Gastroesophageal sphincter (tissue), 3 donors: ENCODE measurements around the gene VMP1.

Experiments
- POLR2A ChIP-seq, 2 donors: fragments of 450-650 bp; IDR thresholded peaks; one replicate each; pipeline ENCODE4 v1.6.1; 2017; ENCODE audit warnings: antibody characterized with exemption in 2 of 2, mild to moderate bottlenecking in 2 of 2, moderate library complexity in 1 of 2
- POLR2AphosphoS5 ChIP-seq: sonication (generic); formaldehyde crosslinking; IDR thresholded peaks from one replicate; pipeline ENCODE4 v1.6.1; 2017; ENCODE audit warnings: antibody characterized with exemption
- TF ChIP-seq, protein P1 (sequence below), 4 experiments: fragments of 200-600 bp in 2 of 4; fragments of 450-650 bp in 2 of 4; sonication (generic) in 1 of 4; IDR thresholded peaks; one replicate each; pipeline ENCODE4 v1.5.1; 2017 to 2019; ENCODE audit warnings: antibody characterized with exemption in 4 of 4, mild to moderate bottlenecking in 2 of 4, moderate library complexity in 2 of 4

DNA sequence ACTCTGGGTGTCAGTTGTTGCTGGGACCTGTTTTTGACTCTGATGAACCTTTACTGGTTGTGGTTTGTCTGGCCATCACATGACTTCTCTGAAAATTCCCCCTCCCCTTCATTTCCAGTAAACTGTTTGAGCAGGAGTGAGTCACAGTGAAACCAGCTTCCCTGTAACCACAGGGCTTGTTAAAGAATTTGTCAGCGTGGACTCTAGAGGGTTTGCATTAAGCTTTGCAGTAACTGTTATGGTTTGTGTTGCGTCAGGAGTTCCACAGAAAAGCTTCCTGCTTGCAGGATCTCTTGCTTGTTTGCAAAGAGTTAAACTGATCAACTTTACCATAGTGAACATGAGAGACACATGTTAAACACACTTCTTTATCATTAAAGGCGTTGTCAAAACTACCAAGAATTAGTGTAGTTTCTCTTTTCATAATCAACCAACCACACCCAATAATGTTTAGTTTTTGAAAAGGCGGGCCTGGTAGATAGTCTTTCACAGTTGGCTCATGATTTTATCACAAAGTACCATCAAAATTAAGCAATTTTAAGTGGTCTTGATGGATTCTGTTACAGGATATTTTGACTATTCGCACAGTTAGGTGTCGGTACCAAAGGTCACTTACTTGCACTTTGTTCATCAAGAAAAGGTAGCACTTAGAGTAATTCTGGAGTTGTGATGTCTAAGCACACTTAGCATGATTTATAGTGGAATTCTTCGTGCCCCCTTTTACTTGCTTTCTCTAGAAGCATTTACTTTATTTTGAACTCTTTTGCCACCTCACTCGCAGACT lies 79.3 kb downstream of the VMP1 start:
- TF ChIP-seq, protein P1, sequence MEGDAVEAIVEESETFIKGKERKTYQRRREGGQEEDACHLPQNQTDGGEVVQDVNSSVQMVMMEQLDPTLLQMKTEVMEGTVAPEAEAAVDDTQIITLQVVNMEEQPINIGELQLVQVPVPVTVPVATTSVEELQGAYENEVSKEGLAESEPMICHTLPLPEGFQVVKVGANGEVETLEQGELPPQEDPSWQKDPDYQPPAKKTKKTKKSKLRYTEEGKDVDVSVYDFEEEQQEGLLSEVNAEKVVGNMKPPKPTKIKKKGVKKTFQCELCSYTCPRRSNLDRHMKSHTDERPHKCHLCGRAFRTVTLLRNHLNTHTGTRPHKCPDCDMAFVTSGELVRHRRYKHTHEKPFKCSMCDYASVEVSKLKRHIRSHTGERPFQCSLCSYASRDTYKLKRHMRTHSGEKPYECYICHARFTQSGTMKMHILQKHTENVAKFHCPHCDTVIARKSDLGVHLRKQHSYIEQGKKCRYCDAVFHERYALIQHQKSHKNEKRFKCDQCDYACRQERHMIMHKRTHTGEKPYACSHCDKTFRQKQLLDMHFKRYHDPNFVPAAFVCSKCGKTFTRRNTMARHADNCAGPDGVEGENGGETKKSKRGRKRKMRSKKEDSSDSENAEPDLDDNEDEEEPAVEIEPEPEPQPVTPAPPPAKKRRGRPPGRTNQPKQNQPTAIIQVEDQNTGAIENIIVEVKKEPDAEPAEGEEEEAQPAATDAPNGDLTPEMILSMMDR (IDR thresholded peaks at IDR 0.05), result peak in 1 of 4 experiments; percentile 8
- TF ChIP-seq POLR2AphosphoS5, result peak; percentile 98
- TF ChIP-seq POLR2A (IDR thresholded peaks at IDR 0.05), result no peak
